ENCODE data around the gene NKAIN2.

- TF ChIP-seq CTCF (tag by site-specific recombination; IDR thresholded peaks at IDR 0.05): no peak
- no peak for TF ChIP-seq PATZ1 (tag by site-specific recombination; IDR thresholded peaks at IDR 0.05)
- TF ChIP-seq WT1 (tag by site-specific recombination; IDR thresholded peaks at IDR 0.05): no peak
- TF ChIP-seq MYNN (tag by site-specific recombination; IDR thresholded peaks at IDR 0.05; ENCODE audit: borderline replicate concordance): no peak
- TF ChIP-seq ZNF169 (tag by site-specific recombination; IDR thresholded peaks at IDR 0.05): no peak
- no peak for TF ChIP-seq ZBTB17 (tag by site-specific recombination; IDR thresholded peaks at IDR 0.05)
Observed at GRCh38 chr6:124203812-124204167, 400.1 kb downstream of the NKAIN2 start.
